GM04503 (cell line): ENCODE measurements around the gene DIP2C.

Experiments
- DNase-seq: peaks from one replicate; pipeline ENCODE4 v3.0.0-alpha.2; 2012; ENCODE audit warnings: low read depth

The DIP2C gene

GRCh38 chr10:389261-389790 lies 300.1 kb downstream of the DIP2C start:
- no peak for DNase-seq

DNA sequence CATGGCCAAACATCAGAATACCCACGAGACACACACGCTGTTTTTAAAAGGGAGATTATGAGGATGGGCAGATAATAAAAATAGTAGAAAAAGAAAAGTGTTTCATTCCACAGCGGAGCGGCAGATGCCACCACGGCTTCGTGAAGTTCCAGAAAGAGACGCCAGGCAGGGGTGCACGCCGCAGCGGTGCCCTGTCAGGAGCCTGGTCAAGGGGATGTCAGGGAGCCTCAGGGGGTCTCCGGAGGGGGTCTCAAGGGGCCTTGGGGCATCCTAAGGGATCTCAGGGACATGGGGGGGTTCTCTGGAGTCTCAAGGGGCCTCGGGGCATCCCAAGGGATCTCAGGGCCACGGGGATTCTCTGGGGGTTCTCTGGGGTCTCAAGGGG lies 300.8 kb downstream of the DIP2C start:
- no peak for DNase-seq

GRCh38 chr10:387909-388660 lies 301.4 kb downstream of the DIP2C start:
- no peak for DNase-seq

- DNase-seq: no peak
Observed at GRCh38 chr10:387593-387891, 301.9 kb downstream of the DIP2C start.

DNA sequence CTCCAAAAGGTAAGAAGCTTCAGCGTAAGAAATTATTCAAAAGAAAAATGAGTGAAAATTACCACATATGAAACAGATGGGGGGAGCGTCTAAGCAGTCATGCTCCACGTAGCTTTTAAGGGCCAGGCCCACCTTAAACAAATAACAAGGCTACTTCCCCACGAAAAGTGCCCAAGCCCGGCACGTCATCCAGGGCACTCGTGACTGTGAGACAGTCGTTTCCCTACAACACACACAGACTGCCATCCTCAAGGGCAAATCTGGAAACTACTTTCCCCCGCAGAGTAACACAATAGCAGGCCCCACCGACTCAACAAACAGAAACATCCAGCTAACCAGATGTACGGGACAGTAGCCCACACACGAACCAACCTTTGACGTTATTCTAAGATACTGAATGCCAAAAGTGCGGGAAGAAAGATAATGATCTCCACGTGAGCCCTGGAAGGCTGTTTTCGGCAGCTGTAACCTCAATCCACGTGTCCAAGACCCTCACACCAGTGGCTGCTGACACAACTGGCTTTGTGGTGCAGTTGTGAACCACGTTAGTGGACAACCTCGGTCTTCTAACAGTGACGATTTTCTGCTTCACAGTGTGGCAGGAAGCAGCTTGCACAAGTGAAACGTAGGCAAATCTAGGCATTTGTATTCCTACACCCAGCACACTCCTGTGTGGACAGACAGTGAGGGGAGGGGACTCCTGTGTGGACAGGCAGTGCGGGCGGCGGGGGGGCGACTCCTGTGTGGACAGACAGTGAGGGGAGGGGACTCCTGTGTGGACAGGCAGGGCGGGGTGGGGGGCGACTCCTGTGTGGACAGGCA lies 302.5 kb downstream of the DIP2C start:
- no peak for DNase-seq

GRCh38 chr10:385571-386300 lies 303.7 kb downstream of the DIP2C start:
- no peak for DNase-seq

- DNase-seq: no peak
Observed at GRCh38 chr10:384538-385305, 304.7 kb downstream of the DIP2C start.

DNA sequence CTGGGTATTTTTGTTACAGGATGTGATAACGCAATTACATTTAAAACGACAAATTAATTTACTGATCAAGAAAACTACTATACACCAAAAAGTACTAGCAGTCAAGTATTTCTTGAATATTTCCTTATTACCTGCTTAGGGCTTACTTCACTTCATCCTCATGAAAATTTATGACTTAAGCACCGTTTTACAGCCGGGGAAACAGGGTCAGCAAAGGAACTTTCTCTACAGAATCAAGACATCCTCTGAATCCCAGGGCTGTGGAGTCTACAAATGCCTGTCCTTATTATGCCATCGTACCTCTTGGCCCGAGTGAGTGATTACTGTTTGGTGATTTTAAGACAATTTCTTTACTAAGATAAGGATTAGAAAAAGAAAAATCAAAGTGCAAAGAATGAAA lies 305.9 kb downstream of the DIP2C start:
- DNase-seq: no peak

GRCh38 chr10:381805-382204 lies 307.7 kb downstream of the DIP2C start:
- no peak for DNase-seq

- DNase-seq: no peak
Observed at GRCh38 chr10:381346-381745, 308.1 kb downstream of the DIP2C start.

- DNase-seq: no peak
Observed at GRCh38 chr10:380313-380940, 309.0 kb downstream of the DIP2C start.

GRCh38 chr10:378930-379704 lies 310.4 kb downstream of the DIP2C start:
- DNase-seq: no peak

GRCh38 chr10:378230-378929 lies 311.1 kb downstream of the DIP2C start:
- no peak for DNase-seq

DNA sequence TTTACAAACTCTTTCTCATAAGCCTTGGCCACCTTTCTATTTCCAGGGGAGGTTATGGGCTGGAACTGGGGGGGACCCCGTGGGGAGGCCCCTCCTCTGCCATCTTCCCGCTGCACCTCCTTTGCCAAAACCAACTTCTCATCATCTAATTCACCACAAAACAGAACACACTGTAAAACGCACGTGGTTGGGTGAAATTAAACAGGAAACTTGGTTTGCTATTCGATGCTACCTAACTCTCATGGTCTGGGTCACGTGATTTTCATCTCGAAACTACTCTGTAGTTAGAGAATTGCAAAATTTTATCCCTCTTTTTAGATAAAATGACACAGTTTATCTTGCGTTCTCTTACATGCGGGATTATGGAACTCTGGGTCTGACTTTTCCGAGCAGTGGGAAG lies 312.2 kb downstream of the DIP2C start:
- DNase-seq: no peak

DNA sequence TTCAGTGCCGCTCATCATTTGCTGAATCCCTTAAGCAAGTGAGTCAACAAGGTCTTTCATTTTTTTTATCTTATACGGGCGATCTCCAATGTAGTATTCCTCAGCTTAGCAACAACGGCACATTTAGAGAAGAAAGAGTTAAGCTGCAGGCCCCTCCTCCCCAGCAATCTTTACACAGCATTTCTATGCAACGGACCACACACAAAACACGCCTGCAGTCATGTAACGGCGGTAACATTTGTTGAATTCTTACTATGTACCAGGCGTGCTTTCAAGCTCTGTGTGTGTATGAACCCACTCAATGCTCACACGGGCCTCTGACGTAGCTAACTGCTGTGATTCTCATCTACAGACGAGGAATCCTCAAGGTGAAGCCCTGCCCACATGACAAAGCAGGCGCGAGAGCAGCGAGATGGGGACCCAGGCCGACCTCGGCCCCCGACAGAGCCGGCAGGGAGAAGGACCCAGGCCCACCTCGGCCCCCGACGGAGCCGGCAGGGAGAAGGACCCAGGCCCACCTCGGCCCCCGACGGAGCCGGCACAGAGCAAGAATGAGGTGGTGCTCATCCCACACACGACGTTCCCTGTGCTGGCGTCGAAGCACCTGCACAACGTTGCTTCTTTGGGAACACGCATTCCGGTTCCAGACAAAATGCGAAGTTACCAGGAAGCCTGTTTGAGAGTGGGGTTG lies 313.5 kb downstream of the DIP2C start:
- no peak for DNase-seq

- DNase-seq: no peak
Observed at GRCh38 chr10:374354-374753, 315.1 kb downstream of the DIP2C start.

DNA sequence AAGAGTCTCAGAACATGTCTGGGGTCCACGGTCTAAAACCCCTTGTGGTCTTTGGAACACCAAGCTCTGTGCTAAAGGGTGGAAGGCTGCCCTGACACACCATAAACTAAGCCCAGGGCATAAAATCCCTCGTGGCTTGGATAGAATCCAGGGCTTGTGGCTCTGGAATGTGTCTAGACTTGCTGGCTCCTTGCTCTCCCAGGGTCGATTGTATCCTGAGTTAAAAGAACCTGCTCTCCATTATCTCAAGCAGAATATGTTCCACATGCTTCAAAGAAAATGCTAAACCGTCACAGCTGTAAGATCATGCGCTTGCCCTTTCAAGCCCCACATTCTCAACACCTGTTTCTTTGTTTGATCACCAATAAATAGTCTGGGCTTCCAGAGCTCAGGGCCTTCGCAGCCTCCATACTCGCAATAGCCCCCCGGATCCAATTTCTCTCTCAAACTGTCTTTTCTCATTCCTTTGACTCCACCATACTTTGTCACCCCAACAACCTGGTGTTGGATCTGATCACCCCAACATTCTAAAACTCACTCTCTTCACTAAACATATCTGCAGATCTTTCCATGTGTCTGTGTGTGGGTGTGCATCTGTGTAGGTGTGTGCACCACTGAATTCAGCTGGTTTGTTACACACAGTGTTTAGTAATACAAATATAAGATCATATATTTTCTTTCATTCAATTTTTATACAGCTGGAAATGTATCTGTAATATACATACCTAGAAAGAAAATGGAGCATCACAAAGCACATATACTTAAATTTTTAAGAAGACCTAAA lies 315.8 kb downstream of the DIP2C start:
- DNase-seq: peak; percentile 35

DNA sequence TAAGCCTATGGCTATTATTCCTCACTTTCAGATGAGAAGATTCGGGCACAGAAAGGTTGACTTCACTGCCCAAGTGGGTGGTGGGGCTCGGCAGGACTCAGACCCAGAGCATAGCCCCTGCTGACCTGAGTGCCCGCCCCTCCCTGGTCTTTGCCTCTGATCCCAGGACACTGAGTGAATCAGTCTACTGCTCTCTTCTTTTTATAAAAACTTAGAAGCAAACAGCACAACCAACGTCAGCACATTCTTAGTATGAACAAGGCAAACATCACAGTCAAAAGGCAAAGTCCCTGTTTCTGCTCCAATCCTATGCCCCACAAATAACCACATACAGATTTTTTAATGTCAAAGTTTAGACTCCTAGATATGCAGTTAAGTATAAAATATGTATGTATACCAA lies 316.5 kb downstream of the DIP2C start:
- no peak for DNase-seq

- DNase-seq: no peak
Observed at GRCh38 chr10:372566-372965, 316.9 kb downstream of the DIP2C start.
